ENCODE data around the gene ARPC2.

ARPC2 gene

DNA sequence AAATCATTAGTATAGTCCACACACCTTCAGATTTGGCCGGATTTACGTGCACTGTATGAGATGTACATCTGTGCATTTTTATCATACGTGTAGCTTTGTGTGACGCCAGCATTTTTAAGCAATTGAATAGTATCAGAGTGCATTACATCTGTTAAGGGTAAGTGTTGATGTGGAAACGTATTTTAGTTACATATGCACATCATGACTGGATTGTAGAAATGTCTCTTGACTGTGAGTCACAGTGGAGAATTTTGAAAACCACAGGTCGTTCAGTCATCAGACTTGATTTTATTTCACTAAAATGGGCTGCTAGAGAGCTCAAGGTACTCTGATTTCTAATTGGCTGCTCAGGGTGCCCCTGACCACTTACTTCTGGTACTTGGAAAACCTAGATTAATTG, 38.5 kb downstream of the ARPC2 start:
- DNase-seq: peak; percentile 45

DNA sequence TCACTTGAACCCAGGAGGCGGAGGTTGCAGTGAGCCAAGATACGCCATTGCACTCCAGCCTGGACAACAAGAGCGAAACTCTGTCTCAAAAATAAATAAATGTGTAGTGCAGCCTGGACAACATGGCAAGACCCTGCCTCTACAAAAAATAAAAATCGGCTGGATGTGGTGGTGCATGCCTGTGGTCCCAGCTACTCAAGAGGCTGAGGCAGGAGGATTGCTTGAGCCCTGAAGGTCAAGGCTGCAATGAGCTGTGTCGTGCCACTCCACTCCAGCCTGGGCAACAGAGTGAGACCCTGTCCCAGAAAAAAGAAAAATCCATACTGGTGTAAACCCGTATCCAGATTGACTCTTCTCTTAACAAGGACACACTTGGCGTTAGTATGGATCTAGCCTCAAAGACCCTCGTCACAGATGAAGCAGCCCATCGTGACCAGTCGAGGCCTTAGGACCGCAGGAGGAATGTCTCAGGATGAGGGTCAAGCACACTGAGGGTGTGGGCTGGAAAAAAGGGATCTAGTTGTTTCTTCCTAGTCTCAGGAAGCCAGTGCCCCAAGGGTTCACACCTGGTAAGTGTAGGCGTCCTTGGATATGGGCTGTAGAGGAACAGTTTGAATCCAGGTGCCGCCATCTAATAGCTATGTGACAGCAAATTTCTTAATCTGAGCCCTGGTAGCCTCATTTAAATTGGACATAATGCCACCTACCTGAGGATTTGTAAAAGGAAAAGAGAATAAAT, 39.8 kb downstream of the ARPC2 start:
- DNase-seq: no peak

DNA sequence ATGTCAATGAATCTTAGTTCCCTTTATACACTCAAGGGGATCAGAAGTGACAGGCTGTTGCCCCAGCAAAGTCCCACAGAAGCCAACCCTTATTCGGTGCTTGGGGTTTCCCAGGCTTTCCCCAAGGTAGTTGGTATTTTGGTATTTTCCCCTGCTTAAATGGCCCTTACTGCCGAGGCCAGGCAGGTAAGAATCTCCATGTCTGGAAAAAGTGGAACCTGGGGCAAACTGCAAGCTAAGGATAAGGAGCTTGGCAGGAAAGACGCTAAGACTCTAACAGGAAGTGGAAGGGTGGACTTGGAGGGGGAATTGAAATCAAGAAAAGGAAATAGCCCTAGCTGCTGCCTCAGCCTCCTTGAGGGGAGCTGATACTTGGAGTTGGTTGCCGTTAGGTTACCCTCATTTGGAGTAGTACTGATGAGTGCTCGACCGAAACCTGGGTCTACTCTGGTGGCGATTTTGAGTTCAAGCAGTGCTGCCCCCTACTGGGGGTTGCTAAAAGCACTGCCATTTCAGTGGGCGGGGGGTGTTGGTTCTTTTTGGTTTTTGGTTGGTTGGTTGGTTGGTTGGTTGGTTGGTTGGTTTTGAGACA, 40.5 kb downstream of the ARPC2 start:
- DNase-seq: peak; percentile 28

DNA sequence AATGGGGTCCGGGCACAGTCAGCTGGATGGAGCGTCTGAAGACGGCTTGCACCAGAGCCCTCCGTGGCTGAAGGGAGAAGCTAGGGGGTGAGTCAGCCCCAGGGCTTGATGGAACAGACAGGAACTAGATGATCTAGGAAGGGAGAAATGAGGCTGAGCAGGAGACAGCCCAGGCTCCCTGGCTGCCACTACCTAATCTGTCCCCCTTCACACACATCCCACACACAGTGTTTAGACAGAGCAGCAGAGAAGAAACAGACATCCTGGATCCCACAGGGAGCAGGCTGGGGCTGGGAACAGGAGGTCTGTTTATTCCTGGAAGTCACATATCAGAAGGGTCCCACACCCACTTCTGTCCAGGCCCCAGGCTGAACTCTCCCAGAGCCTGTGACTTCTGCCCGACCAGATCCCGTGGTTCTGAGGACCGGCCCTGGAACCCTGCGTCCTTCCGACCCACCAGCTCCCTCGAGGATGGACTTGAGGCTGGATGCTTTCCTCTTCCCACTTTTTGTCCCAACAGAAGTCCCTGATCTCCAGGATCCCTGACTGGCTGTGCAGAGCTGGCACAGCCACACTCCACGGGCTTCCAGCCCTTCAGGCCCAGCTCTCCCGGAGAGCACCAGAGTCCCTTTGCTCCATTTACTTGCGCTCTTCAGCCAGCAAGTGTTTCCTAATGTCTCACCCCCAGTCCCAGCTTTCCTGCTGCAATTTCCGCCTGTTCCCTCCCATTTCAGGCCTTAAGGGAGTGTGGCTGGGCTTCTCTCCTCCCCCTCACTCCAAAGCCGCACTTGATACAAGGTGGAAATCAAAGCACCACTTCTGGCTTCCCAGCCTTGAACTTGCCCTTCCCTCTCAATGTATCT, 42.3 kb downstream of the ARPC2 start:
- DNase-seq: peak; percentile 70

DNA sequence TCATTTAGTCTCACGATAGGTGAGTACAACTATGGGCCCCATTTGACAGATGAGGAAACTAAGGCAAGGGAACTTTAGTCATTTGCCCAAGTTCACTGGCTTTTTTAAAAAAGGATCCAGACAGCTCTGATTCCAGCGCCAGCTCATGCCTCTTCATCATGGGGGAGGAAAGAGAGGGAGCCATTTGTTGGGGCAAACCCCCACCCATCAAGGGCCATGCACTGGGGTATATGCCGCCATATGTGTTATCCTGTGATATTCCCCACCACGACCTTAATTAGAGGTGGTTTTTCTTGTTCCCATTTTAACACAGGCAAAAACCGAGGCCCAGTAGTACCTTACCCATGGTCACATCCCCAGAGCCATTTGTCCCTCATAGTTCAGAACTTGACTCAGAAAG, 43.2 kb downstream of the ARPC2 start:
- no peak for DNase-seq

DNA sequence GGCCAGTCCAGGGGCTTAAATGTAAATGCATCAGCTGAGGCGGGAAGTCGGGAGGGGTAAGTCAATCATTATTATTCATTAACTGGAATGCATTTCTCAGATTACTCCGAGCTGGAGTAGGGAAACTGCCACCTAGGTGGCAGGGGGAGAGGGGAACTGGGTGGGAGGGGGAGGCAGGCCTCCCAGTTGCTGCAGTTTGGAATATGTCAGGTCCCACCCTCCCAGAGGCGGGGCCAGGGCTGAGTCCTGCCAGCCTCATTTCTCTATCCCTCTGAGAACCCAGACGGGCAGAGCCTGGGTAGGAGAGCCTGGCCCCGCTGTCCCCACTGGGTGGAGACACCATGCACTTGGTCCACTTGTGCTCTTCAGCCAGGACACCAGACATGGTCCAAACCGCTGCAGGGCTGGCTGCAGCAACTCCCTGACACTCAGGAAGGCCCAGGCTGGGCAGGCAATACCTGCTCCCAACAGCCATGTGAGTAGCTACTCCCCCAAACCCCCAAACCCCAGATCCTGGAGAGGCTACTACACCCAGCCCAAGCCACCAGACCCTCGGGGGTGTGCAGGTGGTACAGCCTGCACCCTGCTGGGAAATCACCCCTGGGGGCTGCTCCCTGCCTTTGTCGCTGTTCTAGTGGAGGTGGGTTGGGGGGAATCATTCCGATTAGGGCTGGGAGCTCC, 43.9 kb downstream of the ARPC2 start, which contains the start of gene GPBAR1:
Gene GPBAR1, plus strand, starts transcription at position 274 of the 681 bp plus-strand sequence. CDS start 1,710 bp downstream, outside the sequence.
- no peak for DNase-seq

DNA sequence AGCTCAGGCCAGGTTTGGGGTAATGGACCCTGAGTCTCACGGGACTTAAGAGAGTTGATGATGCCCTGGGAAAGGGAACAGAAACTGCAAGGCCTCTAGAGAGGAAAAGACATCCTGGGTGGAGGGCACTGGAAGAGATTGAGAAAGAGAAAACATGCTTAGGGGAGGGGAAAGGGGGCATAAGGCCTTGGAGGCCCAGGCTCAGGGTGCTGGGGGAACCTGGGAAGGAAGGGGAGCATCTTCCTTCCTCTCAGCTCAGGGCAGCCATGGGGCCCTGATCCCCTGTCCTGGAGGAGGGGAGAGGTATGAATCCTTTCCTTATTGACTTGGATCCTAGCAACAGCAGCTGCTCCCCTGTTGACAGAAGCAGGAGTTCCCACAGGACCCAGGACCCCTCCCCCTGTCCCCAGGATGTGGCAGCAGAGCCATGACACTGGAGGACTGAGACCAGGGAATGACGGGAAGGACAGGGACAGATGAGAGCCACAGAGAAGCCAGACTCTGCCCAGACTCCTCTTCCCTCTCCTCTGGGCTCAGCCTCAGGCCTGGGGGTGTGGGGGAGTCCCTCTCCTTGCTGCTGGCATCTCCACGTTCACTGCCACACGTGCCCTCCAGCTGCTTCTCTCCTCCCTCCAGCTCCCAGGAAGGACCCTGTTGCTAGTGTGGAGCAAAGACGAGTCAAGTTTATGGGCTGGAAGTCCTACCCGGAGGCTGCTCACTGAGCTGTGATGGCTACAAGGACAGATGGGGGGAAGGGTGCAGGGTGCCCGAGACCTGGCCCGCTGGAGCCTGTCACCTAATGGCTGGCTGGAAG, 44.6 kb downstream of the ARPC2 start:
- no peak for DNase-seq

DNA sequence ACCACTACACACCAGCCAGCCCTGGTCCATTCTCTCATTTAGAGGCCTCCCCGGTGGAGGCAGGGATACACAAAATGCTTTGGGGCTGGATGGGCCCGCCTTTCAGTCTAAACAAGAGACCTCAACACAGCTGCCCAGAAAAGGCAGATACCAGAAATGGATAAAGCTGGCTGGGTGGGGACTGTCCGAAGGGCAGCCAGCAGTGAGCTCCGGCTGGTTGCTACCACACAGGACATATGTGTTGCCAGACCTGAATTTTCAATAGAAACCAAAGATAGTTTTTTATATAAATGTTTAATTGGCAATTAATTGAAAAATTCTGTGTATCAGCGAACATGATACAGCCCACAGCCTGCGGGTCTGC, 45.2 kb downstream of the ARPC2 start:
- no peak for DNase-seq

DNA sequence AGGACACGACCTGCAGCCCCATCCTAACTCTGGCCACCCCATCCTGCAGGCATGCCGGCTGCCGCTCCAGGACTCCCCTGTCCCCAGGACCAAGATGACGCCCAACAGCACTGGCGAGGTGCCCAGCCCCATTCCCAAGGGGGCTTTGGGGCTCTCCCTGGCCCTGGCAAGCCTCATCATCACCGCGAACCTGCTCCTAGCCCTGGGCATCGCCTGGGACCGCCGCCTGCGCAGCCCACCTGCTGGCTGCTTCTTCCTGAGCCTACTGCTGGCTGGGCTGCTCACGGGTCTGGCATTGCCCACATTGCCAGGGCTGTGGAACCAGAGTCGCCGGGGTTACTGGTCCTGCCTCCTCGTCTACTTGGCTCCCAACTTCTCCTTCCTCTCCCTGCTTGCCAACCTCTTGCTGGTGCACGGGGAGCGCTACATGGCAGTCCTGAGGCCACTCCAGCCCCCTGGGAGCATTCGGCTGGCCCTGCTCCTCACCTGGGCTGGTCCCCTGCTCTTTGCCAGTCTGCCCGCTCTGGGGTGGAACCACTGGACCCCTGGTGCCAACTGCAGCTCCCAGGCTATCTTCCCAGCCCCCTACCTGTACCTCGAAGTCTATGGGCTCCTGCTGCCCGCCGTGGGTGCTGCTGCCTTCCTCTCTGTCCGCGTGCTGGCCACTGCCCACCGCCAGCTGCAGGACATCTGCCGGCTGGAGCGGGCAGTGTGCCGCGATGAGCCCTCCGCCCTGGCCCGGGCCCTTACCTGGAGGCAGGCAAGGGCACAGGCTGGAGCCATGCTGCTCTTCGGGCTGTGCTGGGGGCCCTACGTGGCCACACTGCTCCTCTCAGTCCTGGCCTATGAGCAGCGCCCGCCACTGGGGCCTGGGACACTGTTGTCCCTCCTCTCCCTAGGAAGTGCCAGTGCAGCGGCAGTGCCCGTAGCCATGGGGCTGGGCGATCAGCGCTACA, 45.9 kb downstream of the ARPC2 start:
- no peak for DNase-seq

DNA sequence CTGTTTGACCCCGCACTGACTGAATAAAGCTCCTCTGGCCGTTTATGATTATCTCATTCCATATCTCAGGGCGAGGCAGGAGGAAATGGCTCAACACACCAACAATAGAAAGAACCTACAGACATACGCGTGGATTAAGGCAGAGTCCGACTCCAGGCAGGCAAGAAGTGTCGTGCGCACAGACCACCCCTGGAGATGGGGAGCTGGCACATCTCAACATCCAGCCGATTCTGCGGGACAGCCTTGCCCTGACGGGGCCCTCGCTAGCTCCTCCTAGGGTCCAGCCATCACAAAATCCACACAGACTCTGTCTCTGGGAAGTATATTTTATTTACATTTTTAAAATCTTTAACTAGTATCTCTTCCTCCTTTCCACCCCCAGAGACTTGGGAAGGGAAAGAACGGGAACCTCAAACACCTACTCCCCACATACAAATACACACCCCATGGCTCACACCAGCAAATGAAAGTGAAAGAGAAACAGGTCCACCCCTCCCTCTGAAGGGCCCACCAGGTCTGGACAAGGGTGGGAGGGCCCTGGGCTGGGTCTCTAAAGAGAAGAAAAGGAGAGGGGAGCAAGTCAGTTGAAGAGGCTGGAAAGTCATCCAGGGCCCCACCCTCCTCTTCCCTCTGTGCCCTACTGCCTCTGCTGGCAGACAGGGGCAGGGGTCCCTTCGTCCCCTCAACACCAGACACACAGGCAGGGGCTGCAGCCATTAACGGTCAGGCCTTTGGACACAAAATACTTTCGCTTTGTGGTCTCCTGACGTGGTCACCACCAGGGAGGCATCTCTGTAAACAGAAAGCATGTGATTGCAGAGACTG, 47.0 kb downstream of the ARPC2 start:
- no peak for DNase-seq

DNA sequence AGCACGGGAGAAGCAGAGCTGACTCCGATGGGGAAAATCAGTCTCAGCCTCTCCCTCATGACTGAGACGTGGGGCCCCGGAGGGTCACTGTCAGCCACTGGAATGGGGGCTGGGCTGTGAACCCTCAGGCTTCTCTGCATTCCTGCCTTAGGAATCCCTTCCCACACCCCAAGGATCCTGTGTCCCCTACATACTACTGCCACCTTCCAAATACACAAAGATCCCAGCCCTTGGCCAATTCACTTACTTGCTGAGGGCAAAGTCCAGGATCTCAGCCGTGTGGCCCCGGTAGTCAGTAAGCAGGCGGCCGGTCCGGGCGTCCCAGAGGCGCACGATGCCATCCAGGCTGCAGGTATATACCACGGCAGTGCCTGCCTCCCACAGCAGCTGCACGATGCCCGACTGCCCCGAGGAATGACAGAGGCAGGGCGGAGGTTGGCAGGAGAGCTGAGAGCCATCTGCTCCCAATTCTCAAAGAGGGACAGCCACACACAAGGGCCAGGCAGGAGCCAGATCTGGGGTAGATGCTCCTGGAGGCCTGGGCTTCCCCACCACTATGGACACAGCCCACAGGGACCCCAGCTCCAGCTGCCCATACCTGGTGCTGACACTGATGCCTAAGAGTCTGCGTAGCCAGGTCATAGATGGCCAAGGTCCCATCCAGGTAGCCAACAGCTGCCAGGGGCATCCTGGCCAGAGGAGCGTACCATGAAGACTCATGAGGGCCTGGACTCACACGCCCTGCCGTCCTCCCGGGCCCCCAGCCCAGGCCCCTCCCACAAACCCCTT, 48.0 kb downstream of the ARPC2 start:
- DNase-seq: no peak

DNA sequence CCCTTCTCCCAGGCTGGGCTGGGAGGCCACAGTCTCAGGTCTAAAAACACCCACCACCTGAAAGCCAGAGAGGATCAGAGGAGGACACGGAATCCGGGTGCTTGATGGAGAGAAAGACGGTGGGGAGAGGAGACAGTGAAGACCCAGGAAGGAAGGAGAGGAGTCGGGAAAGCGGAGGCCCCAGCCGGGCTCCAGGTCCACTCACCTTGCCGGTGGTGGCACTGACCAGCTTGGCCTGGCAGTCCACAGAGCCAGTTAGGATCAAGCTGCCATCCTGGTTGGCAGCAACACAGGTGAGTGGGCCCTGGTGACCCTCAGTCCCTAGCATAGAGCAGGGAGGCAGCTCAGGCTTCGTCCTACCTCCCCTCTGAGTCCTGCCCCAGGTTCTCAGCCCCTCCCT, 48.6 kb downstream of the ARPC2 start:
- no peak for DNase-seq

DNA sequence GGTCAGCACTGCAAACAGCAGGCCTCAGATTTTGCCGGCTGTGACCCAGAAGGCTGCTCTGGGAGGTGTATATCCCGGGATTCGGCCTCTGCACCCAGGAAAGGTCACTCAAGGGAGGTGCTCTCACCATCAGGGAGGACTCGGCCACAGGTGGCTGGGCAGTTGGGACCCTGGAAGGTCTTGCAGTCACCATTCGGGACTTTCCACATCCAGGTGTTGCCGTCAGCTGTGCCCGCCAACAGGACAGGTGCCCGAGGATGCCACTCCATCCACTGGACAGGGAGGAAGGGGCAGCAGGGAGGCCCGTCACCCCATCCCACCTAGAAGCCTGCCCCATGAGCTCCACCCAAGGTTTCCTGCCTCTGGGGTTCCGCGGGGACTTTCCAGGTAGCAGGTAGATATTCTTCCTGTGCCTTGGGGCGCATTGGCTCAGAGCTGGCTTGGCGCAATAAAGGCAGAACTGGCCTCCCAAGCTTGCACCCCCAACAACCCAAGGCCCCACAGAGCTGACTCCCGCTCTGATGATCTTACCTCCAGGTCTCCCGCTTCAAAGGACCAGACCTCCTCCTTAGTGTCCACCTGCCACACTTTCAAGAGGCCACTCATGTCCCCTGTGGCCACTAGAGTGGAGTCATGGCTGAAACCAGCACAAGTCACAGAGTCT, 49.5 kb downstream of the ARPC2 start:
- DNase-seq: no peak

DNA sequence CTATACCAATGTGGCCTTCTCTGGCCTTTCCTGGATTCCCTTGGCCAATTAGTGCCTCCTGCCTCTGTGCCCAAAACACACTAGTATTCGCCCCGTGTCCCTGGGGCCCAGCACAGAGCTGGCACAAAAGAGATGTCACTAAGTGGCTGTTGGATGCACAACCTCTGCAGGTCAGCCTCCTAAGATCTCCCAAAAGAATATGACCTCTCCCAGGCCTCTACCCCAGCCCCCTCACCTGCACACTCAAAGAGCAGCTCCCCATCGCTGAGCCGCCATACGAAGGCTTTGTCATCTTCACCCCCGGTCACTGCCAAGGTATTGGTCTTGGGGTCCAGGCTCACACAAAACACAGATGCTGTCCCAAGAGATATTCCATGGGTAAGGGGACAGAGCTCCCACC, 50.3 kb downstream of the ARPC2 start:
- no peak for DNase-seq

DNA sequence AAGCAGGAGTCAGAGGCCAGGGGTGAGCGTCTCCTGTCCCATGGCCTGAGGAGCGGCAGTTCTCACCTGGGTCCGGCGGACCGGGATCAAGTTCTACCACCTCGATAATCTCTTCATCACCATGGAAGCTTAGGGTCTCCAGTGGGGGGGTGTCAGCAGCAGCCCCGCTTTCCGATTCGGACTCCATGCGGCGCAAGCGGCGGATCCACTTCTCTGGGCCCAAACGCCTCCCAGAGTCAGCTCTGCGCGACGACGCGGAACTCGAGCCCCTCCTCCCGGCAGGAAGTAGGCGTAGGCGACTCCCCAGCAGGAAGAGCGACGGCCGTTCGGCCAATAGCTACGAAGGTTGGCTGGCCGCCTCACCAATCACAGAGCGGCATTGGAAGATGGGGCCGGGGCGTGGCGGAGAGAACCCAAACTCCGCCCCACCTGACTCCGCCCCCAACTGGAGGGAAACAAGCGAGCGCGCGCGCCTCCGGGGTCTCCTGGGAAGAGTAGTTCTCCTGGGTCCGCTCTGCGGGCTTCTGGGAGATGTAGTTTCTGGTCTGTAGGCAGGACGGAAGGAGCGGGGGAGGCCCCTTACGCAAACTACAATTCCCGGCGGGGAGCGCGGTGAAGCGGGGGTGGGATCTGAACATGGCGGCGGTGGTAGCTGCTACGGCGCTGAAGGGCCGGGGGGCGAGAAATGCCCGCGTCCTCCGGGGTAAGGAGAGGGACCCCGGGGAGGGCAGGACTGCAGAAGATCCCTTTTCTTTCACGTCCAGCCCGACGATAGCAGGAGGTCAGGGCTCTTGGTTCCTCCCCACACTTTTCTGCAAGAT, 53.1 kb downstream of the ARPC2 start, which contains the start of the genes AAMP and PNKD:
Gene AAMP, minus strand, starts transcription at position 238 of the 821 bp plus-strand sequence. Its CDS starts 51 bp downstream, at position 187.
Gene PNKD, plus strand, starts transcription at position 620 of the 821 bp plus-strand sequence. Its CDS starts 17 bp downstream, at position 637.
- peak; percentile 100 for DNase-seq

DNA sequence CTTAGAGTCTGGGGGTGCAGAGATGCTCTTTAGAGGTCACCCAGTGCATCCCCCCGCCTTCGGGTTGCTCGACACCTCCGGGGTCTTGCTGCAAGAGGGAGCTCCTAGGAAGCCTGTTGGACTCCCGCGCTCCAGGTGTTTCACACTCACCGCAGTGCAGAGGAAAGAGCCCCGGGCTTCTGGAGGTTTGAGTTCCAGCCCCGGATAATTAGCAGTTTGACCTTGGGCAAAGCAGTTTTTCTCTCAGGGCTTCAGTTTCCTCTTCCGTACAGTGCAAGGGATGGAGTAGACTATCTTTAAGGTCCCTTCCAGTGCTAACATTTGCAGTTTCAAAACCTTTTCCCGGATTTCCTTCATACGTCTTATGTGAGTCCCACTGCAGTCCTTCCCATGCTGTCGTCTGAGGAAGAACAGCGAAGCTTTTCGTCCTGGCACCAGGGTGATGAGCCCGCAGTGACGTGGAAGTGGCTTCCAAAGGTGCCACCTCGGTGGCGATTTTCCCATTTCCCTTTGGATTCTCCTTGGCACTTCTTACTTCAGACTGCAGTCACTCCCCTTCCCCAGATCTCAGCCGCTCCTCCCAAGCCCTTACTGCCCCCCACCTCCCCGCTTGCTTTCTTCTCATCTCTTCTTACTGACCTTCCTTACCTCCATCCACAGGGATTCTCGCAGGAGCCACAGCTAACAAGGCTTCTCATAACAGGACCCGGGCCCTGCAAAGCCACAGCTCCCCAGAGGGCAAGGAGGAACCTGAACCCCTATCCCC, 53.9 kb downstream of the ARPC2 start:
- no peak for DNase-seq

DNA sequence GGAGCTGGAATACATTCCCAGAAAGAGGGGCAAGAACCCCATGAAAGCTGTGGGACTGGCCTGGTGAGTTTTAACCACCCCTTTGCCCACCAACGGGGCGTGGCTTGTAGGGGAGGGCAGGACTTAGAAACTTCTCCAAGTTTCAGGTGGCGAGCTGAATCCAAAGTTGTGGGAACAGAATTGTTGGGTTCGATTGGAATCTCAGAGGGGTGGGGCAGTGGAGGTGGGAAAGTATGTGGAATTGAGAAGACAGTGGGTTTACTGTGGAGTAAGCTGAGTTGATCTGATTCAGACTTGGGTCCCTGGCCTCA, 54.5 kb downstream of the ARPC2 start:
- DNase-seq: no peak

All from fibroblast of upper back skin (primary cell).